K562 (cell line): ENCODE results near the gene ENKUR. TPM values are rescaled to one million over a fixed set of nuclear protein-coding genes. Genes with fewer than 3 reads are reported as not detected.

Source experiments
- ATAC-seq: fragments of 200-7000 bp; cut with Tn5 transposase; 3 replicates; pipeline ENCODE4 v1.9.1; 2020; ENCODE audit warnings: moderate library complexity
- BruUV-seq: library from RNA; stranded (reverse); fragments of 400-500 nt; replicated peaks from 2 replicates; lab custom pipeline; 2021; lab: Mats Ljungman, UMichigan
- CTCF ChIA-PET: fragments of 300-600 bp; formaldehyde crosslinking; extraction: SDS; loops from one replicate; lab custom pipeline; 2021; ENCODE audit warnings: low intra/inter-chr PET ratio; lab: Yijun Ruan, JAX
- POLR2A ChIA-PET: fragments of 300-600, 350-650 bp; sonication (Branson Sonifier 250); formaldehyde crosslinking; extraction: SDS; loops from one replicate; lab custom pipeline; 2021; ENCODE audit warnings: antibody characterized with exemption, inconsistent platforms; lab: Yijun Ruan, JAX
- DNase-seq, 4 experiments: peaks; one replicate each; pipeline versions ENCODE4 v3.0.0 to v3.0.0-alpha.2; 2011 to 2018; ENCODE audit warnings: low spot score in 3 of 4, mixed read lengths in 3 of 4; ENCODE audit errors: extremely low read depth in 1 of 4
- FAIRE-seq: peaks from 2 replicates; lab custom pipeline; 2011; peaks lifted over from hg19 to GRCh38; lab: Jason Lieb, UNC
- H2AFZ ChIP-seq: 2 replicates; pipeline ENCODE4 v1.6.0; 2011; ENCODE audit warnings: low read depth, low read length, control low read depth, inconsistent platforms
- H3K27ac ChIP-seq: fragments of 200-600 bp; 3 replicates; pipeline ENCODE4 v1.8.0; 2011; ENCODE audit warnings: low read depth, mild to moderate bottlenecking, control low read depth, inconsistent platforms, low read length, moderate library complexity, mixed read lengths; ENCODE audit errors: extremely low read depth
- H3K27me3 ChIP-seq, 2 experiments: fragments of 300-600 bp in 1 of 2; 2 replicates in 1 of 2; 3 replicates in 1 of 2; pipeline versions ENCODE4 v1.6.0 to v1.8.0; 2011; ENCODE audit warnings: inconsistent platforms in 2 of 2, low read length in 2 of 2, mild to moderate bottlenecking in 1 of 2, mixed read lengths in 1 of 2, moderate library complexity in 1 of 2; ENCODE audit not compliant: control insufficient read depth in 2 of 2, insufficient read depth in 2 of 2
- H3K36me3 ChIP-seq: fragments of 300-600 bp; 3 replicates; pipeline ENCODE4 v1.8.0; 2011; ENCODE audit warnings: mild to moderate bottlenecking, low read length, inconsistent platforms; ENCODE audit not compliant: control insufficient read depth, insufficient read depth
- H3K4me1 ChIP-seq, 2 experiments: fragments of 200-600 bp in 1 of 2; replicated peaks in 1 of 2; 2 replicates in 1 of 2; 3 replicates in 1 of 2; pipeline versions ENCODE4 v1.5.1 to v1.8.0; 2011; ENCODE audit warnings: inconsistent platforms in 2 of 2, low read length in 2 of 2, mild to moderate bottlenecking in 1 of 2, mixed read lengths in 1 of 2, moderate library complexity in 1 of 2; ENCODE audit not compliant: control insufficient read depth in 2 of 2, insufficient read depth in 2 of 2
- H3K4me2 ChIP-seq: 2 replicates; pipeline ENCODE4 v1.6.1; 2011; ENCODE audit warnings: low read length, control low read depth, inconsistent platforms, mixed read lengths; ENCODE audit not compliant: insufficient read depth
- H3K4me3 ChIP-seq: fragments of 200-600 bp; sonication (generic), shearing (Covaris generic); 2 replicates; pipeline ENCODE4 v1.5.1; 2016; ENCODE audit warnings: control low read depth, inconsistent platforms
- H3K79me2 ChIP-seq: fragments of 200-600 bp; 3 replicates; pipeline ENCODE4 v1.8.0; 2011; ENCODE audit warnings: low read length, inconsistent platforms; ENCODE audit not compliant: control insufficient read depth, insufficient read depth
- H3K9ac ChIP-seq, 2 experiments: 2 replicates each; pipeline versions ENCODE4 v1.6.0 to v1.6.1; 2011; ENCODE audit warnings: low read depth in 2 of 2, low read length in 2 of 2, control low read depth in 1 of 2, inconsistent platforms in 1 of 2, mild to moderate bottlenecking in 1 of 2, mixed read lengths in 1 of 2; ENCODE audit not compliant: insufficient read depth in 1 of 2
- H3K9me1 ChIP-seq: one replicate; pipeline ENCODE4 v1.6.0; 2011; ENCODE audit warnings: inconsistent platforms, mild to moderate bottlenecking, low read length, moderate library complexity; ENCODE audit not compliant: control insufficient read depth, insufficient read depth
- H3K9me3 ChIP-seq: replicated peaks from 2 replicates; pipeline ENCODE4 v1.5.1; 2011; ENCODE audit warnings: low read depth, low read length, inconsistent platforms; ENCODE audit not compliant: control insufficient read depth, insufficient read depth
- H4K20me1 ChIP-seq: replicated peaks from 2 replicates; pipeline ENCODE4 v1.6.1; 2011; ENCODE audit warnings: low read length, inconsistent platforms, mixed read lengths; ENCODE audit not compliant: control insufficient read depth, insufficient read depth
- CEBPB ChIP-seq: fragments of 450-650 bp; IDR thresholded peaks from 2 replicates; pipeline ENCODE4 v1.6.1; 2016; ENCODE audit warnings: missing genetic modification characterization, missing compliant biosample characterization
- CHD1 ChIP-seq: fragments of 200-600 bp; sonication (generic); IDR thresholded peaks from one replicate; pipeline ENCODE4 v1.6.1; 2012; ENCODE audit warnings: mild to moderate bottlenecking, moderate library complexity, low read length, inconsistent platforms
- HMG20B ChIP-seq: fragments of 250-450 bp; sonication (Bioruptor Pico); IDR thresholded peaks from 2 replicates; pipeline ENCODE4 v1.5.0; 2021; ENCODE audit warnings: mild to moderate bottlenecking
- NRF1 ChIP-seq, 2 experiments: fragments of 450-650 bp; IDR thresholded peaks in 1 of 2; conservative IDR thresholded peaks in 1 of 2; 2 replicates each; pipeline ENCODE4 v1.6.1; 2014; ENCODE audit warnings: mild to moderate bottlenecking in 2 of 2
- SNIP1 ChIP-seq: fragments of 450-650 bp; IDR thresholded peaks from 2 replicates; pipeline ENCODE4 v1.7.1; 2017; ENCODE audit warnings: low read depth, mild to moderate bottlenecking
- SREBF2 ChIP-seq: sonication (generic); formaldehyde crosslinking; IDR thresholded peaks from 2 replicates; pipeline ENCODE4 v1.4.0; 2020; ENCODE audit warnings: mild to moderate bottlenecking, missing genetic modification reagents
- TARDBP ChIP-seq: fragments of 450-650 bp; IDR thresholded peaks from 2 replicates; pipeline ENCODE4 v1.6.1; 2016
- THRAP3 ChIP-seq: fragments of 450-650 bp; IDR thresholded peaks from 2 replicates; pipeline ENCODE4 v1.6.1; 2016; ENCODE audit warnings: mild to moderate bottlenecking, inconsistent platforms, borderline replicate concordance
- WGBS: fragments of 100-300 bp; shearing (Covaris generic); methylation state at CpG from one replicate; pipeline ENCODE4 v1.1.6; 2016; ENCODE audit warnings: low coverage, mixed read lengths; ENCODE audit not compliant: insufficient coverage; ENCODE audit errors: missing lambda C conversion rate; 5-methylcytosine and 5-hydroxymethylcytosine counted together
- in situ Hi-C: fragments of 300-500 bp; cut with MboI; formaldehyde crosslinking; loops from 4 replicates; pipeline ENCODE4 v1.15.0; 2018; ENCODE audit warnings: inconsistent platforms, mixed read lengths
- intact Hi-C: fragments of 100-400 bp; cut with micrococcal nuclease; formaldehyde crosslinking; loops from 2 replicates; pipeline ENCODE4 v1.14.2; 2022
- polyA plus RNA-seq, 8 experiments: library from polyadenylated mRNA; depleted of rRNA in 4 of 8; stranded (reverse) in 5 of 8; unstranded in 3 of 8; fragments of >200 nt; fragmentation: Nextera tagmentation in 2 of 8; fragmentation: Illumina TruSeq in 1 of 8; extraction: Ambion mirVana in 2 of 8; extraction: Trizol in 1 of 8; gene quantifications; 2 replicates each; pipeline versions ENCODE4 v1.2.1 to v1.2.3, GENCODE V29; 2011 to 2014; ENCODE audit warnings: inconsistent platforms in 1 of 8, missing spikeins in 1 of 8
- total RNA-seq, 7 experiments: library from RNA; depleted of rRNA in 6 of 7; stranded (reverse); fragments of >200 nt in 6 of 7; fragmentation: Illumina TruSeq in 2 of 7; extraction: Trizol in 2 of 7; gene quantifications; 2 replicates each; pipeline versions ENCODE4 v1.2.1 to v1.2.3, GENCODE V29; 2011 to 2021; ENCODE audit warnings: low replicate concordance in 1 of 7
- TF ChIP-seq, protein P1 (sequence below): IDR thresholded peaks from 3 replicates; pipeline ENCODE4 v1.6.1; 2011; ENCODE audit warnings: borderline replicate concordance, mild to moderate bottlenecking, moderate library complexity; ENCODE audit not compliant: insufficient read length; ENCODE audit errors: extremely low read depth
- TF ChIP-seq, protein P2 (sequence below): fragments of 250-450 bp; sonication (Bioruptor Pico); IDR thresholded peaks from 2 replicates; pipeline ENCODE4 v1.5.0; 2021; ENCODE audit warnings: mild to moderate bottlenecking, moderate library complexity

ENKUR gene
- total and polyA plus RNA-seq, 9 of the 15 experiments (the other 6 are each of a cell fraction or from before 2014, with no cell fraction given): 0.06 to 0.46 (median 0.20) TPM

DNA sequence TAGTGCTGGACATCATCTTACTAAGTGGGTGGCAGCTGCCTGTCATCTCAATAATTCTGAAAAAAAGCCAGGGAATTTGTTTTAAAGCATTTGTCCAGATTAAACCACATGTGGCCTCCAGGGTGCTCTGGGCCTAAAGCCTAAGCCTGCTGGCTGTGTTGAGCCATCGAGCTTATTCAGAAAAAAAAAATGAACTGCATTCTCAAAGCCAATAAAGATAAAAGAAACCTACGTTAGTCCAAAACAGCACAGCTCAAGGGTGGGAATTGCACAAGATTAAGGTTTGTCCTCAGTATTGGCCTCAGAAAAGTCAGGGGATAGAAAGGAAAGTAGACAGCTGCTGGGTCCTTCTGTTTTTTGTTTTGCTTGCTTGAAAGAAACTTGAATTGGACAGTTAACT lies 41.0 kb downstream of the ENKUR start:
- CTCF ChIA-PET: no interaction called here
- no peak for FAIRE-seq
- Histone ChIP-seq H3K4me2 (no peak overlapping the region), H3K36me3 (no peaks in the 10 kb centered on the region), H3K4me1 (no peaks in the 10 kb centered on the region; a peak in 1 of 5 replicates), H3K9me3 (no peaks in the 10 kb centered on the region; the same call in 1 of the 2 replicates), H3K27me3 (no peaks in the 10 kb centered on the region), H3K4me3 (no peak overlapping the region), H3K27ac (no peak overlapping the region), H3K9ac (no peak overlapping the region), H3K79me2 (no peaks in the 10 kb centered on the region), H3K9me1 (no peaks in the 10 kb centered on the region), H2AFZ (peak overlapping the region; percentile 67), H4K20me1 (no peaks in the 10 kb centered on the region)
- POLR2A ChIA-PET: interaction anchor here (0.5 kb wide), 1 partner anchor 27 kb away, joined by 3 read pairs; no protein-coding TSS in a partner anchor
- no TSS peak for BruUV-seq
- ATAC-seq: no peak
- 38% methylated on average over 2 of the region's 2 CpGs for WGBS
- in situ Hi-C loops (no loop called here), intact Hi-C loops (no loop called here)
- TF ChIP-seq TARDBP (no peak), CEBPB (tag) (0 out of 2 replicates have a peak, but pooled peaks have one; percentile 20)
- DNase-seq: no peak

DNA sequence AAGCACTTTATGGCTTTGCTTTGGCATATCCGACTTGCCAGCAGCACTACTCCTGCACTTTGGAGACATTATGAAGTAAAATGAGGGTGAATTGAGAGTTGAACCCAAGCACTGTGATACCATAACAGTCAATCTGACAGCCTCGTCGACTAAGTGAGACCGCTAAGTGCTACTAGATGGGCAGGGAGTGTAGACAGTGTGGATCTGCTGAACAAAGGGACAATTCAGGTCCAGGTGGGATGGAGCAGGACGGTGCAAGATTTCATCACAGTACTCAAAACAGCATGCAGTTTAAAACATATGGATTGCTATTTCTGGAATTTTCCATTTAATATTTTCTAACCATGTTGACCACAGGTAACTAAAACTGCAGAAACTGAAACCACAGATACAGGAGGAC lies 42.8 kb downstream of the ENKUR start:
- ChIA-PET CTCF (no interaction called here), POLR2A (no interaction called here)
- Histone ChIP-seq H2AFZ (peak overlapping the region; percentile 47), H4K20me1 (no peaks in the 10 kb centered on the region), H3K4me3 (no peak overlapping the region), H3K4me1 (no peaks in the 10 kb centered on the region), H3K4me2 (no peak overlapping the region), H3K9me1 (no peaks in the 10 kb centered on the region), H3K9me3 (no peaks in the 10 kb centered on the region; the same call in 1 of the 2 replicates), H3K27me3 (no peaks in the 10 kb centered on the region), H3K79me2 (no peaks in the 10 kb centered on the region), H3K27ac (no peak overlapping the region), H3K36me3 (no peaks in the 10 kb centered on the region), H3K9ac (no peak overlapping the region)
- ATAC-seq (no peak), FAIRE-seq (peak; percentile 29), DNase-seq (no peak)
- BruUV-seq: no TSS peak
- in situ Hi-C loops: no loop called here
- intact Hi-C loops: no loop called here
- 57% methylated on average over 5 of the region's 5 CpGs for WGBS
- TF ChIP-seq THRAP3 (no peak), SNIP1 (no peak), SREBF2 (CRISPR knock-in tag) (no peak), HMG20B (CRISPR knock-in tag) (no peak), NRF1 (conservative IDR thresholded peaks at IDR 0.05 in 1 of 2, IDR thresholded peaks at IDR 0.05 in 1 of 2) (no peak), CHD1 (no peak)
- TF ChIP-seq, protein P1, sequence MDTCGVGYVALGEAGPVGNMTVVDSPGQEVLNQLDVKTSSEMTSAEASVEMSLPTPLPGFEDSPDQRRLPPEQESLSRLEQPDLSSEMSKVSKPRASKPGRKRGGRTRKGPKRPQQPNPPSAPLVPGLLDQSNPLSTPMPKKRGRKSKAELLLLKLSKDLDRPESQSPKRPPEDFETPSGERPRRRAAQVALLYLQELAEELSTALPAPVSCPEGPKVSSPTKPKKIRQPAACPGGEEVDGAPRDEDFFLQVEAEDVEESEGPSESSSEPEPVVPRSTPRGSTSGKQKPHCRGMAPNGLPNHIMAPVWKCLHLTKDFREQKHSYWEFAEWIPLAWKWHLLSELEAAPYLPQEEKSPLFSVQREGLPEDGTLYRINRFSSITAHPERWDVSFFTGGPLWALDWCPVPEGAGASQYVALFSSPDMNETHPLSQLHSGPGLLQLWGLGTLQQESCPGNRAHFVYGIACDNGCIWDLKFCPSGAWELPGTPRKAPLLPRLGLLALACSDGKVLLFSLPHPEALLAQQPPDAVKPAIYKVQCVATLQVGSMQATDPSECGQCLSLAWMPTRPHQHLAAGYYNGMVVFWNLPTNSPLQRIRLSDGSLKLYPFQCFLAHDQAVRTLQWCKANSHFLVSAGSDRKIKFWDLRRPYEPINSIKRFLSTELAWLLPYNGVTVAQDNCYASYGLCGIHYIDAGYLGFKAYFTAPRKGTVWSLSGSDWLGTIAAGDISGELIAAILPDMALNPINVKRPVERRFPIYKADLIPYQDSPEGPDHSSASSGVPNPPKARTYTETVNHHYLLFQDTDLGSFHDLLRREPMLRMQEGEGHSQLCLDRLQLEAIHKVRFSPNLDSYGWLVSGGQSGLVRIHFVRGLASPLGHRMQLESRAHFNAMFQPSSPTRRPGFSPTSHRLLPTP: no peak
- TF ChIP-seq, protein P2, sequence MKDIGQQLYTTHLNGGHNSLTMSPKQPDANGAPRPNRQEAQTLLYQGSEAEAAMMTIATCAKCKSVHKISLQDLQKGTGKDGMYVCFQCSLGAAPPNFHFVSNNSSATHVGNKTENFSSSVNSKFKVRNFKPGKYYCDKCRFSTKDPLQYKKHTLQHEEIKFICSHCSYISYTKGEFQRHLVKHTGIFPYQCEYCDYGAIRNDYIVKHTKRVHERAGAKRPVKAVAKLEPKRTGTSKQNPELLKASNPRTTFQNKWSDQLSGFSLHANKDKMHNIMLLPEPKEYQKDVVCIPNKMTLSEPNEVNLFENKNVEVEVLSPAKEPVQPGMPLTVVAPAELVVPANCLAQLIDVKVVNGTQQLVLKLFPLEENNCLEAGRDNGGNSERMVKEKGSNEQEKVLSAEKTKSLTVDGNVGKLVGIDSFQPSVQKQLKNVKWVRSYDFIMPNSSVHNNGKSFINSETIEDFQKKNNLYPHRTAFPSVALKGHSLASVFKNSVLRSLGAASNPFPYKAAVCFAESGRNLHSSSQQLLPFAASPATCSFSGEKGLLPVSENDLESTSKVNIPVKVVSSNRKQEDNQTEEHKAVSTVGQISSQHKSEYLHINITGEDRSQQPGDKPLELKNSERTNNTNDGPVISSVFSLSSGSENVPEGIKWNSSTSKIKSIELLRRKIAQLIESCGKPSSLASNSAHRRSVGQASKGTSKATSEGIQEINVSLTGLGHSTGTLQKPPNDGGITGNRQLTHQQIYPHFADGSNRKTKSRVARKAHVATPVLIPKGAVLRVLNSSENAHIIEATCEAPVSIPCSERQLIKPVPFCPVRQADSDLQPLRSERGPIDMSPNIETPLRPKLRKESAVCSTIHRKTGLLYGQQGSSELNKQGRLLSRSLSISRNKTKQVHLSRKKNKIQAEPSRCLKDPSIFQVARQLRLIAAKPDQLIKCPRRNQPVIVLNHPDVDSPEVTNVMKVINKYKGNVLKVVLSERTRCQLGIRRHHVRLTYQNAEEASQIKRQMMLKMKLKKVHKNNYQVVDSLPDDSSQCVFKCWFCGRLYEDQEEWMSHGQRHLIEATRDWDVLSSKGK (CRISPR knock-in tag): no peak
